ENCODE data around the gene PTH1R. TPM values are rescaled to one million over a fixed set of nuclear protein-coding genes. Genes with fewer than 3 reads are reported as not detected.

Gene PTH1R
- total RNA-seq, 6 donors from 2014 or later = 2.6 to 48.2 (median 16.2) TPM

- TF ChIP-seq POLR2AphosphoS5 (IDR thresholded peaks at IDR 0.05) (peak in 1 of 2 donors; percentile 61), EP300 (IDR thresholded peaks at IDR 0.05) (peak in 1 of 4 donors; percentile 3), POLR2A (IDR thresholded peaks at IDR 0.05) (no peak)
- TF ChIP-seq, protein P1, sequence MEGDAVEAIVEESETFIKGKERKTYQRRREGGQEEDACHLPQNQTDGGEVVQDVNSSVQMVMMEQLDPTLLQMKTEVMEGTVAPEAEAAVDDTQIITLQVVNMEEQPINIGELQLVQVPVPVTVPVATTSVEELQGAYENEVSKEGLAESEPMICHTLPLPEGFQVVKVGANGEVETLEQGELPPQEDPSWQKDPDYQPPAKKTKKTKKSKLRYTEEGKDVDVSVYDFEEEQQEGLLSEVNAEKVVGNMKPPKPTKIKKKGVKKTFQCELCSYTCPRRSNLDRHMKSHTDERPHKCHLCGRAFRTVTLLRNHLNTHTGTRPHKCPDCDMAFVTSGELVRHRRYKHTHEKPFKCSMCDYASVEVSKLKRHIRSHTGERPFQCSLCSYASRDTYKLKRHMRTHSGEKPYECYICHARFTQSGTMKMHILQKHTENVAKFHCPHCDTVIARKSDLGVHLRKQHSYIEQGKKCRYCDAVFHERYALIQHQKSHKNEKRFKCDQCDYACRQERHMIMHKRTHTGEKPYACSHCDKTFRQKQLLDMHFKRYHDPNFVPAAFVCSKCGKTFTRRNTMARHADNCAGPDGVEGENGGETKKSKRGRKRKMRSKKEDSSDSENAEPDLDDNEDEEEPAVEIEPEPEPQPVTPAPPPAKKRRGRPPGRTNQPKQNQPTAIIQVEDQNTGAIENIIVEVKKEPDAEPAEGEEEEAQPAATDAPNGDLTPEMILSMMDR (IDR thresholded peaks at IDR 0.05) = no peak
- H3K36me3 ChIP-seq = no peaks in the 10 kb centered on the region
- 36 to 50% methylated on average over 9 to 12 of the region's 12 CpGs for WGBS, 2 donors
- H3K27ac ChIP-seq = peak overlapping the region; percentile 20 to 76 (median 68)
- ATAC-seq (ENCODE audit: low FRiP score in 2 of 2) (no peak), DNase-seq (peak; percentile 65 to 84)
- H3K27me3 ChIP-seq = no peaks in the 10 kb centered on the region
- no peak overlapping the region for H3K4me3 ChIP-seq
- no peaks in the 10 kb centered on the region for H3K9me3 ChIP-seq
- peaks cover 28 to 44% (median 39%) of the 10 kb centered on the region in 4 donors for H3K4me1 ChIP-seq
Measured at GRCh38 chr3:46865031-46865507, 12.5 kb upstream of the PTH1R start.

DNA sequence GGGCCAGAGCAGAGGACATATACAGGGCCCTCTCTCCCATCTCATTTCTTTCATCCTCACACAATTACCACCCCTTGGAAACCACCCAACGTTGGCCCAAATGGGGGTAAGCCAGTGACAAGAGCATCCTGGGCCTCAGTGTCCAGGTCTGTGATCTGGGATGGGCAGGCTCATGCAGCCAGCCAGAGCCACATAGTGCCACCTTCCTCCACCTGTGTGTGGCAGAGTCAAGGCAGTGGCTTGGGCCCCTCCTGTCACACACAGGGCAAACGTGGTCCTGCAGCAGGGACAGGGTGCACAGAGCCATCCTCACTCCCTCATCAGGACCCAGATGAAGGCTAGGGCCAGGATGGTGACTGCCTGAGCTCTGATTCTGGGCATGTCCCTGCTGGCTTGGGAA is 12.0 kb upstream of the PTH1R start:
- peak overlapping the region; percentile 20 to 76 (median 66) for H3K27ac ChIP-seq
- 17 to 36% methylated on average over 1 of the region's 2 CpGs for WGBS, 2 donors
- H3K27me3 ChIP-seq = no peaks in the 10 kb centered on the region
- no peak for DNase-seq
- TF ChIP-seq, protein P1 (IDR thresholded peaks at IDR 0.05) = no peak
- TF ChIP-seq POLR2A (IDR thresholded peaks at IDR 0.05) = no peak
- TF ChIP-seq POLR2AphosphoS5 (IDR thresholded peaks at IDR 0.05) = no peak
- no peak for TF ChIP-seq EP300 (IDR thresholded peaks at IDR 0.05)
- H3K9me3 ChIP-seq = no peaks in the 10 kb centered on the region
- no peak overlapping the region for H3K4me3 ChIP-seq
- H3K4me1 ChIP-seq = peaks cover 28 to 44% (median 39%) of the 10 kb centered on the region in 4 donors
- no peaks in the 10 kb centered on the region for H3K36me3 ChIP-seq
- ATAC-seq (ENCODE audit: low FRiP score in 2 of 2) = no peak

- Histone ChIP-seq H3K27me3 (no peaks in the 10 kb centered on the region), H3K36me3 (no peaks in the 10 kb centered on the region), H3K4me1 (peaks cover 28 to 44% (median 39%) of the 10 kb centered on the region in 4 donors), H3K27ac (peak overlapping the region in 3 of 4 donors; percentile 62 to 76 (median 71)), H3K9me3 (no peaks in the 10 kb centered on the region), H3K4me3 (no peak overlapping the region)
- no peak for ATAC-seq (ENCODE audit: low FRiP score in 2 of 2)
- 82 to 89% methylated on average over 8 to 11 of the region's 11 CpGs for WGBS, 2 donors
- no peak for TF ChIP-seq POLR2AphosphoS5 (IDR thresholded peaks at IDR 0.05)
- TF ChIP-seq POLR2A (IDR thresholded peaks at IDR 0.05) = no peak
- TF ChIP-seq, protein P1 (IDR thresholded peaks at IDR 0.05) = no peak
- TF ChIP-seq EP300 (IDR thresholded peaks at IDR 0.05) = no peak
- peak in 1 of 2 donors; percentile 46 for DNase-seq
Measured at GRCh38 chr3:46866032-46866595, 11.4 kb upstream of the PTH1R start.

- peak in 1 of 2 donors; percentile 76 for DNase-seq
- WGBS, 2 donors = 30 to 40% methylated on average over 1 to 10 of the region's 15 CpGs
Measured at GRCh38 chr3:46866720-46867549, 10.6 kb upstream of the PTH1R start.

More at GRCh38 chr3:46866720-46867549, 10.6 kb upstream of the PTH1R start:
- H3K4me1 ChIP-seq = peaks cover 28 to 44% (median 41%) of the 10 kb centered on the region in 4 donors
- H3K27ac ChIP-seq = peak overlapping the region; percentile 10 to 76 (median 72)
- H3K36me3 ChIP-seq = no peaks in the 10 kb centered on the region
- ATAC-seq (ENCODE audit: low FRiP score in 2 of 2) = peak; percentile 69 to 85
- H3K27me3 ChIP-seq = no peaks in the 10 kb centered on the region
- TF ChIP-seq, protein P1 (IDR thresholded peaks at IDR 0.05) = peak; percentile 86 to 94 (median 88)
- no peak for TF ChIP-seq EP300 (IDR thresholded peaks at IDR 0.05)
- no peaks in the 10 kb centered on the region for H3K9me3 ChIP-seq
- H3K4me3 ChIP-seq = no peak overlapping the region

All from upper lobe of left lung (tissue), 6 donors.